Muscle layer of duodenum (tissue), 2 donors: Measurements from ENCODE around the gene C21orf58.

Source experiments
- H3K27ac ChIP-seq: one replicate; pipeline ENCODE4 v1.7.0; 2013; ENCODE audit warnings: mild to moderate bottlenecking, low read length
- H3K27me3 ChIP-seq: one replicate; pipeline ENCODE4 v1.7.0; 2013; ENCODE audit warnings: low read depth, mild to moderate bottlenecking, control low read depth, low read length
- H3K36me3 ChIP-seq, 2 donors: one replicate each; pipeline ENCODE4 v1.7.0; 2013; ENCODE audit warnings: low read length in 2 of 2, control low read depth in 1 of 2, mild to moderate bottlenecking in 1 of 2; ENCODE audit not compliant: insufficient read depth in 2 of 2, control insufficient read depth in 1 of 2
- H3K4me1 ChIP-seq, 2 donors: one replicate each; pipeline ENCODE4 v1.7.0; 2013; ENCODE audit warnings: low read length in 2 of 2, mild to moderate bottlenecking in 2 of 2, control low read depth in 1 of 2, moderate library complexity in 1 of 2; ENCODE audit not compliant: insufficient read depth in 2 of 2, control insufficient read depth in 1 of 2
- H3K4me3 ChIP-seq, 2 donors: one replicate each; pipeline ENCODE4 v1.7.0; 2013; ENCODE audit warnings: low read length in 2 of 2, low read depth in 1 of 2, mild to moderate bottlenecking in 1 of 2
- H3K9me3 ChIP-seq, 2 donors: one replicate each; pipeline ENCODE4 v1.7.0; 2013; ENCODE audit warnings: low read length in 2 of 2, control low read depth in 1 of 2, mild to moderate bottlenecking in 1 of 2; ENCODE audit not compliant: control insufficient read depth in 1 of 2
- donor health status: healthy.

Gene C21orf58

GRCh38 chr21:46307625-46308024, 16.0 kb downstream of the C21orf58 start:
- H3K4me1 ChIP-seq: no peaks in the 10 kb centered on the region
- no peak overlapping the region for H3K4me3 ChIP-seq
- H3K27ac ChIP-seq: no peak overlapping the region
- peaks cover 0 to 6% of the 10 kb centered on the region in 2 donors for H3K36me3 ChIP-seq
- no peaks in the 10 kb centered on the region for H3K27me3 ChIP-seq
- H3K9me3 ChIP-seq: no peaks in the 10 kb centered on the region

GRCh38 chr21:46304955-46305354, 18.7 kb downstream of the C21orf58 start:
- Histone ChIP-seq H3K9me3 (no peaks in the 10 kb centered on the region), H3K4me1 (no peaks in the 10 kb centered on the region), H3K4me3 (no peak overlapping the region), H3K36me3 (peaks cover 0 to 18% of the 10 kb centered on the region in 2 donors), H3K27ac (no peak overlapping the region), H3K27me3 (no peaks in the 10 kb centered on the region)

DNA sequence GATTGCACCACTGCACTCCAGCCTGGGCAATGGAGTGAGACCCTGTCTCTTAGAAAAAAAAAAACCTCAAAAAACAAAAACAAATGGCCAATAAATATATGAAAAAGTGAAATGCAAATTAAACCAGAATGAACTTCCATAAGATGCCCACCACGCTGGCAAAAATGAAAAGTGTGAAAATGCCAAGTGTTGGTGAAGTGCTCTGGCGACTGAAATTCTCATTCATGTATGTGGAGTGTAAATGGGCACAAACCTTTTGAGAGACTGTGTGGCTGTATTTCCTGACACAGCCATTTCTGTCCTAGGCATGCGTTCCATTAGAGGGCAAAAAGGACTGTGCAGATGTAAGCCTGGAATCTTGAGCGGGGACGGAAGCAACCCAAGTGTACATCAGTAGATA, 19.2 kb downstream of the C21orf58 start:
- H3K36me3 ChIP-seq: peaks cover 0 to 18% of the 10 kb centered on the region in 2 donors
- H3K27ac ChIP-seq: no peak overlapping the region
- no peaks in the 10 kb centered on the region for H3K4me1 ChIP-seq
- no peak overlapping the region for H3K4me3 ChIP-seq
- no peaks in the 10 kb centered on the region for H3K9me3 ChIP-seq
- no peaks in the 10 kb centered on the region for H3K27me3 ChIP-seq

DNA sequence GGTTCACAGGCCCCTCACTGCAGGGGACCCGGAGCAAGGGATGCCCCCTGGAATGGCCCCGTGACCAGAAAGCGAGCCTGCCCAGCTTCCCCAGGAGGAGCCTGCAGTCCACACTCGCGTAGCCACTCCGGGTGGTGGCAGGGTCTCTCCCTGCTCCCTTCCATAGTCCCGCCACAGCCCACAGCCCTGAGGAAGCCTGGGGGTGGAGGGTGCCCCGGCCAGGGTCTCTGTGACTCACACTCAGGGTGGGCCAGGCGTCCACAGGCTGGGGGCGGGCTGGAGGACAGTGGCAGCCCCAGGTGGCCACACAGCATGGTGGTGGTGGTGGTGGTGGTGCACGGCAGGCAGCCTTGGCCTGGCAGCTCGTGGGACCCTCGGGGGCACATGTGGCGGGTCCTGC, 21.9 kb downstream of the C21orf58 start:
- H3K9me3 ChIP-seq: no peaks in the 10 kb centered on the region
- H3K27me3 ChIP-seq: no peaks in the 10 kb centered on the region
- no peak overlapping the region for H3K4me3 ChIP-seq
- H3K4me1 ChIP-seq: peaks cover 0 to 12% of the 10 kb centered on the region in 2 donors
- H3K27ac ChIP-seq: no peak overlapping the region
- peaks cover 0 to 18% of the 10 kb centered on the region in 2 donors for H3K36me3 ChIP-seq

DNA sequence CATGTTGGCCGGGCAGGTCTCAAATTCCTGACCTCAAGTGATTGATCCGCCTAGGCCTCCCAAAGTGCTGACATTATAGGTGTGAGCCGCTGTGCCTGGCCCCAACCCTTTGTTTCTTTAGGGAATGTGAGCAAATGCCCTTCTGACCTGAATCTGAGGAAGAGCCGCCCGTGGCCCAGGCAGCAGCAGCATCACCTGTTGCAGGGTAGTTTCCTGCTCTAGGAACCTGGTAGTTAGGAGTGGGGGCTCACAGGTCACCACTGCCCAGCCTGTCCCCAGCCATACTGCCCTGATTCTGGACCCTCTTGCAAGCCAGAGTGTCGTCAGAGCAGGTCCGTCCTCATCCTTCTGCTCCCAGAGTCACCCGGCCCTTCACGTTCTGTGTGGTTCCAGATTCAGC, 24.5 kb downstream of the C21orf58 start:
- H3K4me3 ChIP-seq: no peak overlapping the region
- peaks cover 0 to 23% of the 10 kb centered on the region in 2 donors for H3K4me1 ChIP-seq
- peaks cover 0 to 12% of the 10 kb centered on the region in 2 donors for H3K36me3 ChIP-seq
- no peaks in the 10 kb centered on the region for H3K9me3 ChIP-seq
- H3K27ac ChIP-seq: no peak overlapping the region
- no peaks in the 10 kb centered on the region for H3K27me3 ChIP-seq

- H3K4me3 ChIP-seq: peak overlapping the region; percentile 33 to 55
- H3K27ac ChIP-seq: no peak overlapping the region
- H3K36me3 ChIP-seq: peaks cover 0 to 12% of the 10 kb centered on the region in 2 donors
- H3K9me3 ChIP-seq: no peaks in the 10 kb centered on the region
- no peaks in the 10 kb centered on the region for H3K27me3 ChIP-seq
- peaks cover 0 to 23% of the 10 kb centered on the region in 2 donors for H3K4me1 ChIP-seq
Measured at GRCh38 chr21:46297338-46298271, 26.1 kb downstream of the C21orf58 start.

DNA sequence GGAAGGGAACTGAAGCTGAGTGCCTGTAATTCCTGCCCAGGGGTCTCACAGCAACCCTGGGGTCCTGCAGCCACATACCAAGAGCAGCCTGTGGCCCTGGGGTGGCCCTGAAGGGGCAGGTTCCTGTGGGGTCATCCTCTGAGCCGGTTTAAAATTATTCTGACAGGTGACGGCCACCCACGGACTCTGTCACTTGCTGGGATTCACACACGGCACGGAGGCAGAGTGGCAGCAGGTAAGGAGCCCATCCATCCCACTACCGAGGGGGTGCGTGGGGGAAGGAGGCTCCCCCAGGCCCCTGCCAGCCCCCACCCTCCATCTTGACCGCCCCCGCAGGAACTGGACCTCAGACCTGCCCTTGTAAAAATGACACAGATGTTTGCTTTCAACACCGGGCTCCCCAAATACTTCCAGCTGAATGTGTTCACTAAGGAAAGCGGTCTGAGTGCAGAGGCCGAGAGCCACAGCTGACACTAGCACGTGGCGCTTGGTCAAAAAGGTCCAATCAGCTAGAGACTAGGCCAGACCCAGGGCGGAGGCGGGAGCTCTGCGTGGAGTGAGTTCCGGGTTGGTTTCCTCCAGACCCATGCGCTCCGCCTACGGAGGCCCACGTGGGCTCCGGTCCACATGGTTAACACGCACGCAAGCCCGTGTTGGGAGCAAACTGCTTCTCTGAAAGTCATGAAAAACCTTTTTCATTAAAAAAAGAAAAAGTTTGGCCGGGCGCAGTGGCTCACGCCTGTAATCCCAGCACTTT, 27.5 kb downstream of the C21orf58 start:
- Histone ChIP-seq H3K27me3 (no peaks in the 10 kb centered on the region), H3K36me3 (peaks cover 0 to 9% of the 10 kb centered on the region in 2 donors), H3K4me3 (peak overlapping the region in 1 of 2 donors; percentile 9), H3K4me1 (peaks cover 0 to 23% of the 10 kb centered on the region in 2 donors), H3K27ac (no peak overlapping the region), H3K9me3 (no peaks in the 10 kb centered on the region)

DNA sequence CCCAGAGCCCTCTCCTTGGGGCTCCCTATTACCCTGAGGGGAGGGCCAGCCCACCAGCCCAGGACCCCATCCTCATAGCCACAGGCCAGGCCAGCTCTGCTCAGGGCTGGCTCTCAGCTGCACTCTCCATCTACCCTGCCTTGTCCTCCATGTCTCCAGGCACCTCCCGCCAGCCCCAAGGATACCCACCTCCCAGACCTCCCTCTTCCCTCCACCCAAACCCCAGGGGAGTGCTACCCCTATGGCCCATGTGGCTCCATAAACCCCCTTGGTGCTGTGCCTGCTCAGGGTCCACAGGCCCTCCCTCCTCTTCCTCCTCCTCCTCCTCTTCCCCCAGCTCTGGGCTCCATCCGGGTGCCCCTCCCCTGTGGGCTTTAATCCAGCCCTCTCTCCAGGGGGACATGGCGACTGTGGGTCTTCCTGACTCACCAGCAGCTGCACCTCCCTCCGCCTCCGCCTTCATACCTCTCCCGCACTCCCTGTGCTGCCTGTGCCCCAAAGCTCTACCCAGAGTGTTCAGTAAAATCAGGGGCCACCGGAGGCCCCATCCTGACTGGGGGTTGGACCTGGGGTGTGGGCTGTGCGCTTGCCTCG, 28.4 kb downstream of the C21orf58 start:
- Histone ChIP-seq H3K27me3 (no peaks in the 10 kb centered on the region), H3K36me3 (peaks cover 0 to 9% of the 10 kb centered on the region in 2 donors), H3K9me3 (no peaks in the 10 kb centered on the region), H3K27ac (no peak overlapping the region), H3K4me3 (peak overlapping the region in 1 of 2 donors; percentile 9), H3K4me1 (peaks cover 0 to 23% of the 10 kb centered on the region in 2 donors)

- Histone ChIP-seq H3K27ac (no peak overlapping the region), H3K4me3 (no peak overlapping the region), H3K36me3 (peaks cover 0 to 9% of the 10 kb centered on the region in 2 donors), H3K27me3 (no peaks in the 10 kb centered on the region), H3K9me3 (no peaks in the 10 kb centered on the region), H3K4me1 (peaks cover 0 to 23% of the 10 kb centered on the region in 2 donors)
Measured at GRCh38 chr21:46294647-46295176, 29.0 kb downstream of the C21orf58 start.

DNA sequence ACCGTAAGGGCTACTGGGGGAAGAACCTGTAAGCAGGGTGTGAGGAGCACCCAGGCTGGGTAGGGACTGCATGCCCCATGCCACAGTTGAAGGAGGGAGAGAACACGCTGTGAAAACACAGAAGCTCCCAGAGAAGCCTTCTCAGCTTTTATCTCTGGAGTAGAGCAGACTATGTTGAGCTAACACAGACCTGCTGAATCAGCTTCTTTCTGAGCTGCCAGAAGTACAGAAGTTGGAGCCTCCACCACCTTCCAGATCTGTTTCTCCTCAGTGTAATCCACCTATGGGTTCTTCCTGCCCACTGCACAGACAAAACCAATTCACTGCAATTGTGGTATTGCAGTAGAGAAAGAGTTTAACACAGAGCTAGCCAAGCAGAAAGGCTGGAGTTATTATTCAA, 32.1 kb downstream of the C21orf58 start:
- no peaks in the 10 kb centered on the region for H3K9me3 ChIP-seq
- no peak overlapping the region for H3K27ac ChIP-seq
- H3K4me3 ChIP-seq: no peak overlapping the region
- H3K36me3 ChIP-seq: peaks cover 0 to 9% of the 10 kb centered on the region in 2 donors
- no peaks in the 10 kb centered on the region for H3K27me3 ChIP-seq
- peaks cover 0 to 11% of the 10 kb centered on the region in 2 donors for H3K4me1 ChIP-seq
